ENCODE measurements around the gene CHD5.

GRCh38 chr1:6152882-6153281, 27.2 kb downstream of the CHD5 start:
- TF ChIP-seq CTCF (IDR thresholded peaks at IDR 0.05) (no peak), POLR2A (IDR thresholded peaks at IDR 0.05) (no peak)
